Activated effector memory CD4-positive, alpha-beta T cell treated with Interleukin-2 at 50 U/mL for 16 hours (primary cell): Measurements from ENCODE around the gene DNAL1.
A peak's percentile ranks its signal among the peaks of the same experiment; 100 is the strongest.
"Not testable (repeated sequence)": the region's sequence is repeated elsewhere in the genome, so short reads cannot be mapped to it uniquely, and the experiment has no call there.

Source experiments
- DNase-seq: peaks from one replicate; pipeline ENCODE4 v3.0.0-alpha.2; 2020

Gene DNAL1

DNA sequence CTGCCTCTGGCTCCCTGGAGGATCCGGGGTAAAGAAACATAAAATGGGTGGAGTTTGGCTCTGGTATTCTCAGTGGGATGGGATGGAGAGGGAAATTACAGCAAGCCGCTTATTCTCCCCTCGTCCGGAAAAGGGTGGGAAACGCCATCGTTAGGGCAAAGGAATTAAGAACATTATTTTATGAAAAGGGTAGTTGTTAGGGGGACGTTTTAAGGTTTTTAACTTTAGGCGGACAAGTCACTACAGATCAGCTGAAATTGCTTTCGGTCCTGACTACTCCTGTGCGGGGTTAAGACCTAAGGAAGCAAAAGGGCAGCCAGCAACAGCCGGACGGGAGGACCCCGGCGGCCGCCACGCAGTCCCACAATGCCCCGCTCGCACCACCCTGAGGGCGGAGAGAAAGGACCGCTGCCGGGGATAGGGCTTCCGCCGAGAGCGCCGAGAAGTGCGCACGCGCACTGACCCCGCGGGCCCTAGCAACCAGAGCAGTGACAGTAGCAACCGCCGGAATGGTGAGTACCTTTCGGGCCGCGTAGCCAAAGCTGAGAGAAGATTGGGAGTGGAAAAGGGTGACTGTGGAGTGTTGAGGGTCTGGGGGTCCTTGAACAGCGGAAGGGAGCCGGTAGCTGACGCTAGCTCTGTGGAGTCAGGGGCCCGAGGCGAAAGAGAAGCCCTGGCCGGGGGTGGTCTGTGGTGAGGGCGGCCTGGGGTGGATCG is at the start of gene DNAL1:
TSS of gene DNAL1 (plus strand) at position 456 of the 717 bp plus-strand sequence. CDS start at position 510, 54 bp downstream.
- peak; percentile 85 for DNase-seq

- DNase-seq = no peak
Measured at GRCh38 chr14:73599499-73599898, 45.3 kb upstream of the DNAL1 start.

- no peak for DNase-seq
Measured at GRCh38 chr14:73602994-73603393, 41.8 kb upstream of the DNAL1 start.

DNA sequence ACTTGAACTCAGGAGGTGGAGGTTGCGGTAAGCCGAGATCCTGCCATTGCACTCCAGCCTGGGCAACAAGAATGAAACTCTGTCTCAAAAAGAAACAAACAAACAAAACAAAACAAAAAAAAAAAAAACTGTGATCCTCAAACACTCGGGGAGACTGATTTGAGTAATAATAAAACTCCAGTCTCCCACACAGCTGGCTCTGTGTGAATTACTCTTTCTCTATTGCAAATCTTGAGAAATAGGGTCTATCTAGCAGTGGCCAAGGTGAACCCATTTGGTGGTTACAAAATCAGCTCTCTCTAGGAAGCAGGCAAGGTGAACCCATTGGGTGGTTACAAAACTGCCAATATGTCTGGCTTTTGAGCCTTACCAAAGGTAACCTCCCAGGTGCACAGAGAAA is 38.5 kb upstream of the DNAL1 start:
- DNase-seq = no peak

DNA sequence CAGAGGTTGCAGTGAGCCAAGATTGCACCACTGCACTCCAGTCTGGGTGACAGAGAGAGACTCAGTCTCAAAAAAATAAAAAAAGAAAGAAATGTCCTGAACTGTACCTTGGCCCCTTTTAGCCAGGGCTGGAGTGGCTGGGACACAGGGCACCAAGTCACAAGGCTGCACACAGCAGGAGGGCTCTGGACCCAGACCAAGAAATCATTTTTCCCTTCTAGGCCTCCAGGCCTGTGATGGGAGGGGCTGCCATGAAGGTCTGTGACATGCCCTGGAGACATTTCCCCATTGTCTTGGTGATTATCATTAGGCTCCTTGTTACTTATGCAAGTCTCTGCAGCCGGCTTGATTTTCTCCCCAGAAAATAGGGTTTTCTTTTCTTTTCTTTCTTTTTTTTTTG is 37.5 kb upstream of the DNAL1 start:
- DNase-seq = no peak

- no peak for DNase-seq
Measured at GRCh38 chr14:73610687-73611086, 34.1 kb upstream of the DNAL1 start.

DNA sequence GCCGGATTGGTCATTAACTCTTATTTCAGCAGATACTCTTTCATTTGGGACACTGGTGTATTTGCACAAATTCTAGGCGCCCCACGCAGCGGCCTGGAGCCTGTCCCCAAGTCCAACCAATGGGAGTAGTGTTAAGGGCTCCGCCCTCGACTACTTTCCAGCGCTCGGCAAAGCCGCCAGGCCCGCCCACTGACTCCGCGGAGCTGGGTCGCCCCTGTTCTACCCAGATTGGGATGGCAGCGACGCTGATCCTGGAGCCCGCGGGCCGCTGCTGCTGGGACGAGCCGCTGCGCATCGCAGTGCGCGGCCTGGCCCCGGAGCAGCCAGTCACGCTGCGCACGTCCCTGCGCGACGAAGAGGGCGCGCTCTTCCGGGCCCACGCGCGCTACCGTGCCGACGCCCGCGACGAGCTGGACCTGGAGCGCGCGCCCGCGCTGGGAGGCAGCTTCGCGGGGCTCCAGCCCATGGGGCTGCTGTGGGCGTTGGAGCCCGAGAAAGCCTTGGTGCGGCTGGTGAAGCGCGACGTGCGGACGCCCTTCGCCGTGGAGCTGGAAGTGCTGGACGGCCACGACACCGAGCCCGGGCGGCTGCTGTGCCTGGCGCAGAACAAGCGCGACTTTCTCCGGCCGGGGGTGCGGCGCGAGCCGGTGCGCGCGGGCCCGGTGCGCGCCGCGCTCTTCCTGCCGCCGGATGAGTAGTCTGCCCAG is 32.3 kb upstream of the DNAL1 start, which contains the start of gene ACOT6:
TSS of gene ACOT6 (plus strand) at position 179 of the 707 bp plus-strand sequence. CDS start at position 234, 55 bp downstream.
- DNase-seq = peak; percentile 67

DNA sequence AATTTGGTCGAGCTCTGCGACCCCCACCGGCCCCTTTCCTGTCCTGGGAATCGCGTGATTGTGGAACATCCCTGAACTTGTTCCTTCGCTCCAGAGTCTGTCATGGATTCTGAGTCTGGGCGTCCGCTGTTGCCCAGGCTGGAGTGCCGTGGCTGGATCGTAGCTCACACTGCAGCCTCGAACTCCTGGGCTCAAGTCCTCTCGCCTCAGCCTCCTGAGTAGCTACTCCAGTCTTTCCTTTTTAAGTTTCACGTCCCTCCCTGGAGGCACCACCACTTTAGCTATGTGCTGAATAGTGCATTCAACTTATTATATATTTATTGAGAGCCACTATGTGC is 31.8 kb upstream of the DNAL1 start:
- no peak for DNase-seq

GRCh38 chr14:73613419-73613963 is 31.3 kb upstream of the DNAL1 start:
- DNase-seq = no peak

- no peak for DNase-seq
Measured at GRCh38 chr14:73616831-73617230, 28.0 kb upstream of the DNAL1 start.

- no peak for DNase-seq
Measured at GRCh38 chr14:73619524-73619923, 25.3 kb upstream of the DNAL1 start.

GRCh38 chr14:73620268-73620667 is 24.5 kb upstream of the DNAL1 start:
- DNase-seq = no peak

- DNase-seq = no peak
Measured at GRCh38 chr14:73623504-73624054, 21.2 kb upstream of the DNAL1 start.

DNA sequence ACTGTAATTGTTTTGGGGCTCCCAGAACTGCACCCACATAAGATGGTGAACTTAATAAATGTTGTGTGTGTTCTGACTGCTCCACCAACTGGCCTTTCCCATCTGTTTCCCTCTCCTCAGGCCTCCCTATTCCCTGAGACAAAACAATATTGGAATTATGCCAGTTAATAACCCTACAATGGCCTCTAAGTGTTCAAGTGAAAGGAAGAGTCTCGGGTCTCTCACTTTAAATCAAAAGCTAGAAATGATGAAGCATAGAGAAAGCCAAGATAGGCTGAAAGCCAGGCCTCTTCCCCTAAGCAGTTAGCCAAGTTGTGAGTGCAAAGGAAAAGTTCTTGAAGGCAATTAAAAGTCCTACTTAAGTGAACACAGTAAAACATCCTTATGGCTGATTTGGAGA is 19.1 kb upstream of the DNAL1 start:
- no peak for DNase-seq

GRCh38 chr14:73627151-73627558 is 17.6 kb upstream of the DNAL1 start:
- DNase-seq = no peak

GRCh38 chr14:73630009-73630780 is 14.6 kb upstream of the DNAL1 start:
- no peak for DNase-seq

- peak; percentile 41 for DNase-seq
Measured at GRCh38 chr14:73633116-73634010, 11.4 kb upstream of the DNAL1 start.

DNA sequence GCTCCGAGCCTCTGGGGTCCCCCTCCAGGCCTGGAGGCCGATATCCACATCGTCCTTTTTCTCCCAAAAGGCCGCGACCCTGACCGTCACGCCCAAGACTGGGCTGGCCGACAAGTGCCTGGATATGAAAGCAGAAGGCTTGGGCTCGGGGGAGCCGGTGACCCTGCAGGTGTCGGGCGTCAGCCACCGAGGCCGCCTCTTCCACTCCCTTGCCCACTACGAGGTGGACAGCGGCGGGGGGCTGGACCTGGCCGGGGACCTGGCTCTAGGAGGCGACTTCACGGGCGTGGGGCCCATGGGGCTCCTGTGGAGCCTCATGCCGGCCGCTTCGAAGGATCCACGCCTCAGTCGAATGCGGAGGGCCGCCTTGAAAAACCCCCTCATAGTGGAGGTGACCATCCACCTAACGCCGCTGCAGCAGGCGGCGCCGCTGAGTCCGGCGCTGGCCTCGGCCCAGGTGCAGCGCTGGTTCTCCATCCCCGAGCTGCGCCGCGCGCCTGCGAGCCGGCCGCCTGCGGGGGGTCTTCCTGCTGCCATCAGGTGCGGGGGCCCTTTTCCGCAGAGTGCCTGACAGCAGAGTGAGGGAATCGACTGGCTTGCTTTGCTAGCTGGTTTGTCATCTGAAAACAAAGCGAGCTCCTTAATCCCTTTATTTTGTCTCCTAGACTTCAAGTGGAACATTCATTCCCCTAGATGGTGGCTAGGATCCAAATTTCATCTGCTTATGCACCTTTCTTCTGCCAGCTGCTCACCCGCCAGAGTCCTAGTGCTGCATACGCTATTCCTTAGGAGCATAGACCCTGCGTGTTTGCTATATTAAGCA is 10.6 kb upstream of the DNAL1 start:
- DNase-seq = no peak

DNA sequence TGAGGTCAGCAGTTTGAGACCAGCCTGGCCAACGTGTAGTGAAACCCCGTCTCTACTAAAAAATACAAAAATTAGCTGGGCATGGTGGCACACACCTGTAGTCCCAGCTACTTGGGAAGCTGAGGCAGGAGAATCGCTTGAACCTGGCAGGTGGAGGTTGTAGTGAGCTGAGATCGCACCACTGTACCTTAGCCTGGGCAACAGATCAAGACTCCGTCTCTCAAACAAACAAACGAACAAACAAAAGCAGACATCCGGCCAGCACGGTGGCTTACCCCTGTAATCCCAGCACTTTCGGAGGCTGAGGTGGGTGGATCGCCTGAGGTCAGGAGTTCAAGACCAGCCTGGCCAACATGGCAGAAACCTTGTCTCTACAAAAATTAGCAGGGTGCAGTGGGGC is 8.4 kb upstream of the DNAL1 start:
- not testable (repeated sequence) for DNase-seq

DNA sequence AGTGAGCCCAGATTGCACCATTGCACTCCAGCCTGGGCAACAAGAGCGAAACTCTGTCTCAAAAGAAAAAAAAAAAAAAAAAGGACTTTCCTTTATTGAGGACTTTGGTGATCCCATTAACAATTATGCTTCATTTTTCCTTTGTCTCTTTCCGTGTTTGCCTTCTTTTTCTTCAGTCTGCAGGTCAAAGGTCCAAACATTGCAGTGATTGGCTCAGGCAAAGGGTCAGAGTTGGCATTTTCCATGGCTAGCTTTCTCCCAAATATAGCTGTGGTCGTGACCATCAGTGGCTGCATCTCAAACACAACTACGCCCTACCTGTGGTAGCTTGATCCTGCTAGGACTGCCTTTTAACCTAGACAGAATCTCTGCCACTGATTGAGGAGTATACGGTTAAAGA is 7.0 kb upstream of the DNAL1 start:
- DNase-seq = no peak

GRCh38 chr14:73640796-73641365 is 3.9 kb upstream of the DNAL1 start:
- DNase-seq = no peak
